K562 (cell line): ENCODE data around the gene FOXD2. TPM values are rescaled to one million over a fixed set of nuclear protein-coding genes. Genes with fewer than 3 reads are reported as not detected.

Experiments
- CBX2 ChIP-seq: fragments of 200-600 bp; sonication (generic); IDR thresholded peaks from one replicate; pipeline ENCODE4 v1.6.1; 2012; ENCODE audit warnings: mild to moderate bottlenecking, low read length, inconsistent platforms; ENCODE audit not compliant: insufficient read depth, poor library complexity, severe bottlenecking
- CBX3 ChIP-seq, 2 experiments: IDR thresholded peaks; 1 replicate in 1 of 2; 2 replicates in 1 of 2; pipeline ENCODE4 v1.6.1; 2012; ENCODE audit warnings: inconsistent platforms in 2 of 2, low read length in 2 of 2, borderline replicate concordance in 1 of 2, control low read depth in 1 of 2
- CTBP1 ChIP-seq: fragments of 450-650 bp; IDR thresholded peaks from 2 replicates; pipeline ENCODE4 v1.6.1; 2016; ENCODE audit warnings: borderline replicate concordance
- FOXP1 ChIP-seq: sonication (generic); formaldehyde crosslinking; IDR thresholded peaks from 2 replicates; pipeline ENCODE4 v1.8.0; 2022; ENCODE audit warnings: mild to moderate bottlenecking, missing genetic modification reagents
- HNRNPL ChIP-seq: fragments of 200-400 bp; formaldehyde crosslinking; IDR thresholded peaks from 2 replicates; pipeline ENCODE4 v1.6.1; 2017; ENCODE audit warnings: low read depth, mild to moderate bottlenecking, low read length
- KLF6 ChIP-seq: fragments of 250-450 bp; sonication (Bioruptor Pico); IDR thresholded peaks from 2 replicates; pipeline ENCODE4 v1.4.0; 2020; ENCODE audit warnings: mild to moderate bottlenecking, moderate library complexity, borderline replicate concordance
- PHF20 ChIP-seq: fragments of 450-650 bp; IDR thresholded peaks from 2 replicates; pipeline ENCODE4 v1.6.1; 2018; ENCODE audit not compliant: partially characterized antibody
- RAD21 ChIP-seq, 2 experiments: fragments of 250-450 bp in 1 of 2; fragments of 450-650 bp in 1 of 2; sonication (Bioruptor Pico) in 1 of 2; formaldehyde crosslinking in 1 of 2; IDR thresholded peaks in 1 of 2; conservative IDR thresholded peaks in 1 of 2; 2 replicates each; pipeline versions ENCODE4 v1.4.0 to v1.8.0; 2020 to 2022; ENCODE audit warnings: mild to moderate bottlenecking in 2 of 2, moderate library complexity in 1 of 2
- SPI1 ChIP-seq: IDR thresholded peaks from 2 replicates; pipeline ENCODE4 v1.6.1; 2011; ENCODE audit warnings: low read depth, low read length, control low read depth, borderline replicate concordance
- ZNF408 ChIP-seq: fragments of 250-450 bp; sonication (Bioruptor Pico); IDR thresholded peaks from 2 replicates; pipeline ENCODE4 v1.4.0; 2020; ENCODE audit warnings: low read depth, mild to moderate bottlenecking, moderate library complexity
- ZSCAN29 ChIP-seq: fragments of 450-650 bp; IDR thresholded peaks from 2 replicates; pipeline ENCODE4 v1.6.1; 2017
- polyA plus RNA-seq, 8 experiments: library from polyadenylated mRNA; depleted of rRNA in 4 of 8; stranded (reverse) in 5 of 8; unstranded in 3 of 8; fragments of >200 nt; fragmentation: Nextera tagmentation in 2 of 8; fragmentation: Illumina TruSeq in 1 of 8; extraction: Ambion mirVana in 2 of 8; extraction: Trizol in 1 of 8; gene quantifications; 2 replicates each; pipeline versions ENCODE4 v1.2.1 to v1.2.3, GENCODE V29; 2011 to 2014; ENCODE audit warnings: inconsistent platforms in 1 of 8, missing spikeins in 1 of 8
- total RNA-seq, 7 experiments: library from RNA; depleted of rRNA in 6 of 7; stranded (reverse); fragments of >200 nt in 6 of 7; fragmentation: Illumina TruSeq in 2 of 7; extraction: Trizol in 2 of 7; gene quantifications; 2 replicates each; pipeline versions ENCODE4 v1.2.1 to v1.2.3, GENCODE V29; 2011 to 2021; ENCODE audit warnings: low replicate concordance in 1 of 7
- TF ChIP-seq, protein P1 (sequence below): sonication (generic); formaldehyde crosslinking; IDR thresholded peaks from 2 replicates; pipeline ENCODE4 v1.8.0; 2022; ENCODE audit warnings: mild to moderate bottlenecking, missing genetic modification reagents
- TF ChIP-seq, protein P2 (sequence below): fragments of 250-450 bp; sonication (Bioruptor Pico); IDR thresholded peaks from 2 replicates; pipeline ENCODE4 v1.5.0; 2021
- TF ChIP-seq, protein P3 (sequence below): fragments of 250-450 bp; sonication (Bioruptor Pico); IDR thresholded peaks from 2 replicates; pipeline ENCODE4 v1.8.0; 2021; ENCODE audit warnings: mild to moderate bottlenecking, moderate library complexity
- TF ChIP-seq, protein P4 (sequence below), 2 experiments: fragments of 450-650 bp; IDR thresholded peaks; 2 replicates each; pipeline ENCODE4 v1.6.1; 2016
- TF ChIP-seq, protein P5 (sequence below): IDR thresholded peaks from 2 replicates; pipeline ENCODE4 v1.6.1; 2011; ENCODE audit warnings: borderline replicate concordance, low read depth, mild to moderate bottlenecking, moderate library complexity, low read length; ENCODE audit not compliant: insufficient read depth, poor library complexity, severe bottlenecking

Gene FOXD2
- total and polyA plus RNA-seq, 9 of the 15 experiments (the other 6 are each of a cell fraction or from before 2014, with no cell fraction given), result 0.06 to 1.2 (median 0.22) TPM

DNA sequence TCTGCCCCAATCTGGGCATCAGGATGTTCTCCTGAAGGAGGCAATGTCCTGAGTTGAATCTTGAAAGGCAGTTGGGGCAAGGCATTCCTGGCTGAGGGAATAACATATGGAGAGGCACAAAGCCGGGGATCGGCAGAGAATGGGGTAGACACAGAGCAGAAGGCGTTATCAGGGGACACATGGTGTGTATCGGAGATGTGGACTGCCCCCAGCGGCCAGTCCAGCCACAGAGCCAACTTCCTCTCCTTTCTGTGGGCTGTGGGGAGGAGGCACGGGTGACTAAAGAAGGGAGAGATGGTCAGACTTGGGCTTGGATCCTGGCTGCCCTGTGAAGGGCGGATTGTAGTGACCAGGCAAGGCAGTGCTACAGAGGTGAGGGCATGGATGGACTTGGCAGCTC, 32.1 kb downstream of the FOXD2 start (continued):
- TF ChIP-seq KLF6 (CRISPR knock-in tag), result no peak
- TF ChIP-seq, protein P1, sequence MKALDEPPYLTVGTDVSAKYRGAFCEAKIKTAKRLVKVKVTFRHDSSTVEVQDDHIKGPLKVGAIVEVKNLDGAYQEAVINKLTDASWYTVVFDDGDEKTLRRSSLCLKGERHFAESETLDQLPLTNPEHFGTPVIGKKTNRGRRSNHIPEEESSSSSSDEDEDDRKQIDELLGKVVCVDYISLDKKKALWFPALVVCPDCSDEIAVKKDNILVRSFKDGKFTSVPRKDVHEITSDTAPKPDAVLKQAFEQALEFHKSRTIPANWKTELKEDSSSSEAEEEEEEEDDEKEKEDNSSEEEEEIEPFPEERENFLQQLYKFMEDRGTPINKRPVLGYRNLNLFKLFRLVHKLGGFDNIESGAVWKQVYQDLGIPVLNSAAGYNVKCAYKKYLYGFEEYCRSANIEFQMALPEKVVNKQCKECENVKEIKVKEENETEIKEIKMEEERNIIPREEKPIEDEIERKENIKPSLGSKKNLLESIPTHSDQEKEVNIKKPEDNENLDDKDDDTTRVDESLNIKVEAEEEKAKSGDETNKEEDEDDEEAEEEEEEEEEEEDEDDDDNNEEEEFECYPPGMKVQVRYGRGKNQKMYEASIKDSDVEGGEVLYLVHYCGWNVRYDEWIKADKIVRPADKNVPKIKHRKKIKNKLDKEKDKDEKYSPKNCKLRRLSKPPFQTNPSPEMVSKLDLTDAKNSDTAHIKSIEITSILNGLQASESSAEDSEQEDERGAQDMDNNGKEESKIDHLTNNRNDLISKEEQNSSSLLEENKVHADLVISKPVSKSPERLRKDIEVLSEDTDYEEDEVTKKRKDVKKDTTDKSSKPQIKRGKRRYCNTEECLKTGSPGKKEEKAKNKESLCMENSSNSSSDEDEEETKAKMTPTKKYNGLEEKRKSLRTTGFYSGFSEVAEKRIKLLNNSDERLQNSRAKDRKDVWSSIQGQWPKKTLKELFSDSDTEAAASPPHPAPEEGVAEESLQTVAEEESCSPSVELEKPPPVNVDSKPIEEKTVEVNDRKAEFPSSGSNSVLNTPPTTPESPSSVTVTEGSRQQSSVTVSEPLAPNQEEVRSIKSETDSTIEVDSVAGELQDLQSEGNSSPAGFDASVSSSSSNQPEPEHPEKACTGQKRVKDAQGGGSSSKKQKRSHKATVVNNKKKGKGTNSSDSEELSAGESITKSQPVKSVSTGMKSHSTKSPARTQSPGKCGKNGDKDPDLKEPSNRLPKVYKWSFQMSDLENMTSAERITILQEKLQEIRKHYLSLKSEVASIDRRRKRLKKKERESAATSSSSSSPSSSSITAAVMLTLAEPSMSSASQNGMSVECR (CRISPR knock-in tag), result no peak
- peak; percentile 36; the same call in 1 of the 2 replicates for TF ChIP-seq CTBP1
- 0 out of 3 replicates have a peak, but pooled peaks of 1 of the 2 experiments have one; percentile 30 for TF ChIP-seq CBX3 (IDR thresholded peaks at IDR 0.05; ENCODE audit: borderline replicate concordance in 1 of 2, low read length in 2 of 2)
- TF ChIP-seq, protein P2, sequence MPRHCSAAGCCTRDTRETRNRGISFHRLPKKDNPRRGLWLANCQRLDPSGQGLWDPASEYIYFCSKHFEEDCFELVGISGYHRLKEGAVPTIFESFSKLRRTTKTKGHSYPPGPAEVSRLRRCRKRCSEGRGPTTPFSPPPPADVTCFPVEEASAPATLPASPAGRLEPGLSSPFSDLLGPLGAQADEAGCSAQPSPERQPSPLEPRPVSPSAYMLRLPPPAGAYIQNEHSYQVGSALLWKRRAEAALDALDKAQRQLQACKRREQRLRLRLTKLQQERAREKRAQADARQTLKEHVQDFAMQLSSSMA (CRISPR knock-in tag), result no peak
- TF ChIP-seq HNRNPL, result no peak
- TF ChIP-seq RAD21 (CRISPR knock-in tag; conservative IDR thresholded peaks at IDR 0.05 in 1 of 2, IDR thresholded peaks at IDR 0.05 in 1 of 2), result peak in 1 of 2 experiments; percentile 33; a peak in 2 of 4 replicates
- TF ChIP-seq, protein P3, sequence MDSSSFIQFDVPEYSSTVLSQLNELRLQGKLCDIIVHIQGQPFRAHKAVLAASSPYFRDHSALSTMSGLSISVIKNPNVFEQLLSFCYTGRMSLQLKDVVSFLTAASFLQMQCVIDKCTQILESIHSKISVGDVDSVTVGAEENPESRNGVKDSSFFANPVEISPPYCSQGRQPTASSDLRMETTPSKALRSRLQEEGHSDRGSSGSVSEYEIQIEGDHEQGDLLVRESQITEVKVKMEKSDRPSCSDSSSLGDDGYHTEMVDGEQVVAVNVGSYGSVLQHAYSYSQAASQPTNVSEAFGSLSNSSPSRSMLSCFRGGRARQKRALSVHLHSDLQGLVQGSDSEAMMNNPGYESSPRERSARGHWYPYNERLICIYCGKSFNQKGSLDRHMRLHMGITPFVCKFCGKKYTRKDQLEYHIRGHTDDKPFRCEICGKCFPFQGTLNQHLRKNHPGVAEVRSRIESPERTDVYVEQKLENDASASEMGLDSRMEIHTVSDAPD (CRISPR knock-in tag), result no peak
- TF ChIP-seq, protein P4, sequence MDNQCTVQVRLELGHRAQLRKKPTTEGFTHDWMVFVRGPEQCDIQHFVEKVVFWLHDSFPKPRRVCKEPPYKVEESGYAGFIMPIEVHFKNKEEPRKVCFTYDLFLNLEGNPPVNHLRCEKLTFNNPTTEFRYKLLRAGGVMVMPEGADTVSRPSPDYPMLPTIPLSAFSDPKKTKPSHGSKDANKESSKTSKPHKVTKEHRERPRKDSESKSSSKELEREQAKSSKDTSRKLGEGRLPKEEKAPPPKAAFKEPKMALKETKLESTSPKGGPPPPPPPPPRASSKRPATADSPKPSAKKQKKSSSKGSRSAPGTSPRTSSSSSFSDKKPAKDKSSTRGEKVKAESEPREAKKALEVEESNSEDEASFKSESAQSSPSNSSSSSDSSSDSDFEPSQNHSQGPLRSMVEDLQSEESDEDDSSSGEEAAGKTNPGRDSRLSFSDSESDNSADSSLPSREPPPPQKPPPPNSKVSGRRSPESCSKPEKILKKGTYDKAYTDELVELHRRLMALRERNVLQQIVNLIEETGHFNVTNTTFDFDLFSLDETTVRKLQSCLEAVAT (IDR thresholded peaks at IDR 0.05), result no peak
- TF ChIP-seq FOXP1 (CRISPR knock-in tag), result no peak
- peak; percentile 80; the same call in 1 of the 2 replicates for TF ChIP-seq SPI1
- TF ChIP-seq ZNF408, result no peak
- TF ChIP-seq CBX2, result no peak
- TF ChIP-seq, protein P5, sequence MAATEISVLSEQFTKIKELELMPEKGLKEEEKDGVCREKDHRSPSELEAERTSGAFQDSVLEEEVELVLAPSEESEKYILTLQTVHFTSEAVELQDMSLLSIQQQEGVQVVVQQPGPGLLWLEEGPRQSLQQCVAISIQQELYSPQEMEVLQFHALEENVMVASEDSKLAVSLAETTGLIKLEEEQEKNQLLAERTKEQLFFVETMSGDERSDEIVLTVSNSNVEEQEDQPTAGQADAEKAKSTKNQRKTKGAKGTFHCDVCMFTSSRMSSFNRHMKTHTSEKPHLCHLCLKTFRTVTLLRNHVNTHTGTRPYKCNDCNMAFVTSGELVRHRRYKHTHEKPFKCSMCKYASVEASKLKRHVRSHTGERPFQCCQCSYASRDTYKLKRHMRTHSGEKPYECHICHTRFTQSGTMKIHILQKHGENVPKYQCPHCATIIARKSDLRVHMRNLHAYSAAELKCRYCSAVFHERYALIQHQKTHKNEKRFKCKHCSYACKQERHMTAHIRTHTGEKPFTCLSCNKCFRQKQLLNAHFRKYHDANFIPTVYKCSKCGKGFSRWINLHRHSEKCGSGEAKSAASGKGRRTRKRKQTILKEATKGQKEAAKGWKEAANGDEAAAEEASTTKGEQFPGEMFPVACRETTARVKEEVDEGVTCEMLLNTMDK, result peak; percentile 26
- no peak for TF ChIP-seq ZSCAN29
- no peak for TF ChIP-seq PHF20
